Fibroblast of gingiva (primary cell): ENCODE results near the gene NOL4L.

Source experiments
- DNase-seq: peaks from one replicate; pipeline ENCODE4 v3.0.0-alpha.2; 2011; ENCODE audit warnings: low read depth

NOL4L gene

DNA sequence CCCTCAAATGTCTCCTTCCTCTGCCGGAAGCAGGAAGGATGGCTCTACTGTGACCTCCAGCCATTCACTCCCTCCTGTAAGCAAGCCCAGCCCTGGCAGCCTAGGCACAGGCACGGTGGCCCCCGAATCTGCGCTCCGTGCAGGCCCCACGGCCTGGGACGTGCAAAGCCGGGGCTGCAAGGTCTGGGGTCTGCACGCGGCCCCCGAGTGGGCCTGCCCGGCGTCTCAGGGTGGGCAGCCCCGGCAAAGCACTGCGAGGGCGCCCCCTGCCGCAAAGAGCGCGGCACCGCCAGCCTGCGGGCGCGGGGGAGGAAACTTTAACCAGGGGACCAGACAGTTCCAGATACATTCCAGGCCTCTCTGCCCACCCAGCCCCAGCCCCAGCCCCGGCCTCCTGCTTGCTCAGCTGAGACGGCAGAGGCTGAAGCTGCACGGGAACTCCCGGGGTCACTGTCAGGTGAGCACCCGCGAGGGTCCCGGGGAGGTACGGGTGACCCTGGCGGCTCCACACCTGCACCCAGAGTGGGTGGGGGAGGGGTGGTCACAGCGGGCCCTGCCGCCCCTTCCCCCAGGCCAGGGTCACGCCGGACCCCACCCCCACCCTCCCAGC lies 128.2 kb downstream of the NOL4L start:
- no peak for DNase-seq

DNA sequence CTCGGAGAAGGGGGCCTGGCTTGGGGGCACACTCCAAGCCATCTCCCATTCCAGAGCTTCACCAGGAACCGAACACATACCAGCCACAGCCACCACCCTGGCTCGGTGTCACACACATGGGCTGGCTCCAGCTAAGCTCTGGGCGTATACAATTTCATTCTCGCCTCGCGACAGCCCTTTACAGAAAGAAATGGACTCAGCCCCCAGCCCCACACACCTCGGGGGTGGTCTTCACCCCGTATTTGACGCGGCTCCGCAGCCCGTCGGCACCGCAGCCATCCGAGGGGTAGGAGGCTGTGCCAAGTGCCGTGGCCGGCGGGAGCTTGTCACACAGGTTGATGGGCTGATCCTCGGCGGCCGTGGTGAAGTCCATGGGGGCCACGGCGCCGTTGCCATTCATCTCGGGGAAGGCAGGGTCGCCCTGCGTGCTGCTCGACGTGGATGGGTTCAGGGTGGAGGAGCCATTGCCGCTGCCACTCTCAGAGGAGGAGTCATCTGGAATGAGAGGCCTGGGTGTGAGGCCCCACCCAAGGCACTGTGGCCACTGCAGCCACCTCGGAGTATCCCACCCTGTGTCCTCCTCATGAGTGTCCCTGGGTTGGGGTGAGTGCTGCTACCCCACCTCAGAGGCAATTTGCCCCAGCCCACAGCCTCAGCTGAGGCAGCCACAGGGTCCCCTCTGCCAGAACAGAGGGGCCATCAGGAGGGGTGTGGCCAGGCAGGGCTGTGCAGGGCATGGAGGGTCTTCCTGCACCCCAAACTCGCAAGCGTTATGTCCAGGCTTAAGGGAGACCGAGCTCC lies 129.0 kb downstream of the NOL4L start:
- DNase-seq: no peak

DNA sequence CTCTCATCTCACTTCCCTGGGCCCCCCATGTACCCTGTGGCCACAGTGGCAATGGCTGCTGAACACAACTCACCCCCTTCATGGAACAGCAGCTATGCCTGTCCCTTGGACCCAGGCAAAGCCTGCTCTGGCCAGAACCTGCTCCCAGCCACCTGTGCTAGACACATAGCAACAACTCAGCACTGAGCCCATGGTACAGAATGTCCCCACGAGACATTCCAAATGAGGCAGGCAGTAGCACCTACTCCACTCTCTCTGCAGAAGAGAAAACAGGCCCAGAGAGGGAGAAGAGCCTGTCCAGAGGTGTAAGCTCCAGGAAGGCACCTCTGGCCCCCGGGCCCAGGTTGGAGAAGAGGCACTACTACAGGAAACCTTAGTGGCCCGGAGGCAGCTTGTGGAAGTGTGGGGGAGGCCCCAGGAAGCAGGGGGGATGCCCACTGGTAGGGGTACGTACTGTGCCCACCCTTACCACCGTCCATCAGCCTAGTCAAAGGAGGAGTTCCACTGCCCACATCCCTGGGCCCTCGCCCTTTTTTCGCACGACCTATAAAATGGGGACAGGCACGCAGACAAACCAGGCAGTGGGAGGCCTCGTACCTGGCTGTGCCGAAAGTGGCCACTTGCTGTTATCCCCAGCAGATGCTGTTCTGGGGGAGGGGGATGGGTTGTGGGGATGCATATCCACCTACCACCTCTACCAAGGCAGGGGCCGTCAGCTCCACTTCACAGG lies 129.8 kb downstream of the NOL4L start:
- DNase-seq: no peak

DNA sequence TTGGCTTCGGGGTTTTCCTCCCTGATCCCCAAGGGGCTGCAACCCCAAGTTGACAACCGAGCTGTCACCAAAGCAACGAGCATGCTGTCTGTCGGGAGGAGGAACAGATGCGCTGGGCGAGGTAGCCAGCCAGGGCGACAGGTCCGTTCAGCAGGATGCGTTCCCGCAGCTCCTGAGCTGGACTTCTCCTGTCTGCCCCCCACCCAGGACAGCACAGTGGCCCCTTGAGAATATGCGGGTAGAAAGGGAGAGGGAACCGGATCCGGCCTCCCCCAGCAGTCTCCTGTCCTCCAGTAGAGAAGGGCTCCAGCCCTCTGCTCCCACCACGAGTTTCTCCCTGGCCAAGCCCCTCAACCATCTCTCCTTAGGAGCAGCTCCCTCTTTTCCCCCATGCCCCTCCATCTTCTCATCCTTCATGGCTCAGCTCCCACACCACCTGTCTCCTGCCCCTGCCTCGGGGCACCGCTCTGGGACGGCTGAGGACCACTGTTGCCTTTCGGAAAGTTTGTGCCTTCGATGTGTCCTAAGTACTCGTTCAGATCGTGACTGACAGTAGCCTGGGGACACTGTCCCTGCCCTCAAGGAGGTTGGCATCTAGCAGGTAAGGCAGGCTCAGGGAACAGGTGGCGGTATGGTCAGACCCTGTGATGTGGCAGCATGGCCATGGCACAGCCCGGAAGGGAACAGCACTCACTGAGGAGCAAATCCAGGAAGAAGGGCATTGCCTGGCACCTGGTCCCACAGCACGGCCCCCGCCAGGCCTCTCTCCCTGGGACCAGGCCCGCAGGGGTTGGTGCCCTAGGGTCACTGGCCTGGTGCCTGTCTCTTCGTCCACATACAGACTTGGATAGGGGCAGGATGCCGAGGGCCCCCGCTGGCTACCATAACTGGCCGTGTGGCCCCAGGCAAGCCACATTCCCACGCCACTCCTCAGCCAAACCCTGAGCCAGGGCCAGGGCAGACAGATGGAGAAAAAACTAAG lies 130.7 kb downstream of the NOL4L start:
- DNase-seq: no peak

DNA sequence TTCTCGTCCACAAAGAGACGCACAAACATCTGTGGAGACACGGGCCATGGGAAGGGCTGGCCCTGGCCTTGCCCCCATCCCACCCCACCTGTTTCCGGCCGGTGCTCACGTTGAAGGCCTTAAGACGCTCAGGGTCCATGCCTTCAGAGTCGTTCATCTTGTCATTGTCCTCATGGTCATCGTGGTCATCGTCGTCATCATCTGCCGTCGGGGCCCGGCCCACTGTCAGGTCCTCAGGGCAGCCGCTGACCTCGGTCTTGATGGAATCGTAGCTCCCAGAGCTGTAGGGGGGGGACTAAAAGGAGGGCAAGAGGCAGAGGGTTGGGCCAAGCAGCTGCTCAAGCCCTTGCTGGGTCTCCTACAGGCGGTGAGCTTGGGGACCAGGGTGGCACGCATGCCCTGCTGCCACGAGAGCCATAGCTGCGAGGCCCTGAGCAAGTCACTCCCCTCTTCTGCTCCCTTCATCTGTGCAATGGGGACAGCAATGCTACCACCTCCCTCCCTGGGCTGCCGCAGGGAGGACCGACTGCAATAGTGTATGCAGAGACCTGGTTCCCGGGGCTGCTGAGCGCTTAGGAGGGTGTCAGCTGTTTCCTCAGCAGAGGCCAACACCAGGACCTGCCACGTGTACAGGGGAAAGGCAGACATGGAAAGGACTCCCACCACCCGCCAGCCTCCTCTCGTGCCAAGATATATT lies 131.5 kb downstream of the NOL4L start:
- DNase-seq: no peak

DNA sequence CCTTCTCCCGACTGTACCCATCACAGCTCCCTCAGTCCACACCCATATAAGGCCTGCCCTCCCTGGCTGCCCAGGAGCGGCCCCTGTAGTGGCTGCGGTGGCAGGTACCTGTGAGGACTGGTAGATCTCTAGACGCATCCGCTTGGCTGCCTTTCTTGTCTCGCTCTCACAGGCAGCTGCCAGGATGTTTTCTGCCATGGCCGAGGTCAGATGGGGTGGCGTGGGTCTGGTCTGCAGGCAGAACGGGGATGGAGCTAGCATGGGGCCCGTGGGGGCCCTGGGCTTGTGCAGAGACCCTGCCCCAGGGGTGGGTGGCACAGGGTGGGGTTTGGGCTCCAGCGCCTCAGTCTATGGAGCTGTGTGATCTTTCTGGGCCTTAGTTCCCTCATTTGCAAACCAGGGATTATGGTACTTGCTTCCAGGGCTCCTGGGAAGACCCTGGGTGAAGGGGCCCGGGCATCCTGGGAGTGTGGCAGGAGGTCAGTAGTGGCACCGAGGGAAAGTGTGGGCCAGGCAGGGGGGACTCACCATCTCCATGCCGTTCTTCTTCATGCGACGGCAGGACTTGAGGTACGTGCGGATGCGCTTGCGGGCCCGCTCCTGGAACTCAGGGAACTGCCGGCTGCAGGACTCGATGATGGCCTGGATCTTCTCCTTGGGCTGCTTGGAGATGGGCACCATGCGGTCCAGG lies 132.2 kb downstream of the NOL4L start:
- DNase-seq: no peak

DNA sequence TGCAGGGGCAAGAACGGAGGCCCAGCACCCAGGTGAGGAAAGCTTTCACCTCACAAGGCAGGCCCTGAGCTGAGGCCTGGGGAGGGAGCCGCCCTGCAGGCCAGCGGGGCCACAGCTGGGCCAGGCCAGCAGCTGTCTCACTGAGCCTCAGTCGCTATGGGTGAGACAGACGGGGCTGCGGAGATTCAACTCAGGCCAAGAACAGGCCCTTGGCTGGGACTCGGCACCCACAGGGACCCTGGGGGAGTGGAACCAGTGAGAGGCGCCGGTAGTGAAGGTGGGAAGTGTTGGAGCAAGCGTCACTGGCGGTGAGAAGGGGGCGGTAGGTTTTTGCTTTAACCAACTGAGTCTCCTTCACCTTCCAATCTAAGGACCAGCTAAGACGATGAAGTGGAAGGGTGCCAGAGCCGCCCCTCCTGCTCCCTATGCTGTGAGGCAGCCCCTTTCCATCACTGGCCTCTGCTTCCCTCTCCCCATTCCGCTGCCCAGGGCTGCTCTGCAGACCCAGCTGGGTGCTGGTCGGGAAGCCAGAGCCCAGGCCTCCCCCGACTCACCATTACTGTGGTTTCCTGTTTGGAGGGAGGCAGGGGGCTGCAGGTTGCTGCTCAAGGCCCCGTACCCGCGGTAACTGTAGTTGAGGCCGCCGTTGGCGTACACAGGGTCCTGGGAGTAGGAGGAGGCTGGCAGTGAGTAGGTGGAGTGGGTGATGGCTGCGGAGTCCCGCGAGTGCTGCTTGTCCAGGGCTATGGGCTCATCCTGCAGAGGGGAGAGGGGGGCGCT lies 133.3 kb downstream of the NOL4L start:
- no peak for DNase-seq

DNA sequence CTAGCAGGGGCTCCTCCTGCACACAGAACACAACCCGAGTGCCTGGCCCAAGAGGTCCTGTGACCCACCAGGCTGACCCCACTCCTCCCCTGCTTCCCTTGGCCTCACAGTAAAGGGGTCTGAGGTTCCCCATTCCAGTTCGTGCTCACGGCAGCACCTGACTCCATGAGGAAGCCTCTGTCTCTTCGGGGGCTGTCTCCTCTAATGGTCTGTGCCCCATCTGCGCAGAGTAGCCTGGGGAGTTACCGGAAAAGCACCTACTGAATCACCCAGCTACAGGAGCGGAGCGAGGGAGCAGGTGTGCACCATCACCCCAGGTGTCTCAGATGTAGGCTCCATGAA lies 133.8 kb downstream of the NOL4L start:
- DNase-seq: no peak

DNA sequence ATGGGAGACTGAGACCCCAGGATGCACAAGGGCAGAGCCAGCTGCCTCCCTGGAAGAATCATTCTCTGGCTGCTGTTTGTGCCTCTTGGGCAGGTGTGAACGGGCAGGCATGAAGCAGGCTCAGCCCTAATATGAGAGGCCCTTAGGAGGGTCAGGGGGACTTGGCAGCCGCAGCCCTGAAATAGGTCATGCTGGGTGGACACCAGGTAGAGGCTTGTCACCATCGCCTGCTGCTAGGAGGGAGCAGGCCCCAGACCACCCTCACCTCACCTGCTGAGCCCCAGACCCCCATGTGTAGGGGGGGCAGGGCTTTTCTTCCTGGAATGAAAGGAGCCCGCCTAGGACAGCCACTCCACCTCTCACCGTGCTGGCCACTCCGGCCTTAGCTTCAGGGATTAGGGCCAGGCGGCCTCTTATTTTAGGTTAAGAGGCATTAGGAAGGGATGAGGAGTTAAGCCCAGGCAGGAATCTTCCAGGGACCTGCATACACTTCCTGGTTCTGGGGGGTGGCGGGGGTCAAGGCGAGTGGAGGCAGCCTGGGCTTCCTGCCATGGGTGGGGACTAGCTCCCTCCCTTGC lies 134.6 kb downstream of the NOL4L start:
- DNase-seq: no peak

DNA sequence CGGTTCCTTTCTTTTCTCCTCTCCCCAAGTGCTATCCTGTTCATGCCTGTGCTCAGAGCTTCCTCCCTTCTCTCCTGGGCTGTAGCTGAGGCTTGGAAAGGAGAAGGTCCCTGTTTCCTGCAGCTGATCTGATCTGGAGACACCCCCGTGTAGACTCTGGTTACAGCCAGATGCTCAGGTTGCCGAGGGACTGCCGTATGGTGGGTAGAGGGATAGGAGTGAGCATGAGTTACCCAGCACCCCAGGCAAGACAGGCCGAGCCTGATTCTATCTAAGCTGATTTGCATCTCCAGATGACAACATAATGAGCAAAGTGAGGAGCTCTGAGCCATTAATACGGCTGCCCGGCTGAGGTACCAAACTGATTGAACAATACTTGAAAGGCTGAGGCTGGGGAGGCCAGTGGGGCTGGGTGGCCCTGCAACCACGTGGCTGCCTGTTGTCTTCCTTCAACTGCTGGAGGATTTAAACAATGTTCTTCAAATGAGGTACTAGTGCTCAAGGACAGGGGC lies 135.2 kb downstream of the NOL4L start:
- DNase-seq: no peak

DNA sequence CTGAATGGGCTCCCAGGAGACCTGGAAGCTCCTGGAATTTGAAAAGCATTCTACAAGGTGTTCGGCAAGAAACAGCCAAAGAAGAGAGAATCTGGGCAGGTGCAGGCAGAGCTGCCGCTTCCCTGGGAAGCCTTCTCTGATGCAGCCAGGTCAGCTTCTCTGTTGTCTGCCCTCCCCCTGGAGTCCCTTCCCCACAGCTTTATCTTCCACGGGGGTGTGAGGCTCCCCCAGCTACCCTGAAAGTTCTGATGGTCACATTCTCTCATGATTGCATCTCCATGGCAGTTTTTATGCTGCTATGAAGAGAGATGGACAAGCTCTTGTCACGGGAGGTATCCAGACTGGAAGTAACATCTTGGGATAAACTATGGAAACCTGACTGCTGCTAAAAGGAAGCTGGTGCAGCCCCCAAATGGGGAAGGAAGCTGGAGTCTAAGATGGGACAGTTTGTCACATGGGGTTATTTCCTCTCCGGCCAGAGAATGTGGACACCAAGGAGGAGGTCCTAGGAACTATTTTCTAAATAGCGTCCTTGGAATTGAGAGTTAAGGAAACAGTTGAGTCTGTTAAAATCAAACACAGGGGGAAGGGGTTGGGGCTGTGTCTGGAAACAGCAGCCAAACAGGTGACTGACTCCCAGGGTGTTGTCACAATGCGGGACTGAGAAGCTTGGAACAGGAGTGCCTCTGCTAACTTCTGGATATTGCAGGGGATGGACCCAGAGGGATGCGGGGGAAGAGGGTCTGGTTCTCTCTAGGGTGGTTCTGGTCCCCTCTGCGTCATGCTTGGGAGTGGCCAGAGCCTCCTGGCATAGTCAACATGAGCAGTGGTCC lies 135.9 kb downstream of the NOL4L start:
- DNase-seq: no peak

DNA sequence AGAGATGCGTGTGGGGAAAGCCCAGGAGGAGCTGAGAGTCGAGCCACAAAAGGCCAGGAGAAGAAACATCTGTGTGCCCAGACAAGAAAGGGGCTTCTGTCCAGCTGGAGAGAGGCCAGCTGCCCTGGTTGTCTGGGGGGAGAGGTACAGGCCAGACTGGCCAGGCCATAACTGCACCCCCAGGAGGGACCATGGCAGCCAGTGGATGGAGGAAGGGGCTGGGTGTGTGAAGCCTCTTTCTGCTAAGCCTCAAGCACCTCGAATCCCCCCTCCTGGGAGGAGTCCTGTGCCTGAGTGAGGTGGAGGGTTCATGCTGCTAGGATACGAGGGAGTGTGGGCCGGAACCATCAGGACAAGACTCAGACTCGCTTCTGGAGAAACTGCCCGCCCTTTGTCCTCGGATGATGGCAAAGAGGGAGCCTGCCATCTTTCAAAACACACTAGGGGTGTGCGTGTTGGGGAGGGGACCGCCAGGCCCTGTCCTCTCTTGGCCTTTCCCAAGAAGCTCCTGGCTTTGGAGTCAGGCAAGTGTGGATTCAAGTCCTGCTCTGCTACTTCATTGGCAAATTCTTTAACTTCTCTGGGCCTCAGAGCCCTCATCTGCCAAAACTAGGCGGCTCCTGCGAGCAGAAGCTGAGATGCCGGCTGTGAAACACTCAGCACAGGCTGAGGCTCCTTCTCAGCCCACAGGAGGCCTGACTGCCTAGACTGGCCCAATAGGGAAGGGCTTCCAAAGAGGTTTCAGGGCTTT lies 136.7 kb downstream of the NOL4L start:
- DNase-seq: no peak

DNA sequence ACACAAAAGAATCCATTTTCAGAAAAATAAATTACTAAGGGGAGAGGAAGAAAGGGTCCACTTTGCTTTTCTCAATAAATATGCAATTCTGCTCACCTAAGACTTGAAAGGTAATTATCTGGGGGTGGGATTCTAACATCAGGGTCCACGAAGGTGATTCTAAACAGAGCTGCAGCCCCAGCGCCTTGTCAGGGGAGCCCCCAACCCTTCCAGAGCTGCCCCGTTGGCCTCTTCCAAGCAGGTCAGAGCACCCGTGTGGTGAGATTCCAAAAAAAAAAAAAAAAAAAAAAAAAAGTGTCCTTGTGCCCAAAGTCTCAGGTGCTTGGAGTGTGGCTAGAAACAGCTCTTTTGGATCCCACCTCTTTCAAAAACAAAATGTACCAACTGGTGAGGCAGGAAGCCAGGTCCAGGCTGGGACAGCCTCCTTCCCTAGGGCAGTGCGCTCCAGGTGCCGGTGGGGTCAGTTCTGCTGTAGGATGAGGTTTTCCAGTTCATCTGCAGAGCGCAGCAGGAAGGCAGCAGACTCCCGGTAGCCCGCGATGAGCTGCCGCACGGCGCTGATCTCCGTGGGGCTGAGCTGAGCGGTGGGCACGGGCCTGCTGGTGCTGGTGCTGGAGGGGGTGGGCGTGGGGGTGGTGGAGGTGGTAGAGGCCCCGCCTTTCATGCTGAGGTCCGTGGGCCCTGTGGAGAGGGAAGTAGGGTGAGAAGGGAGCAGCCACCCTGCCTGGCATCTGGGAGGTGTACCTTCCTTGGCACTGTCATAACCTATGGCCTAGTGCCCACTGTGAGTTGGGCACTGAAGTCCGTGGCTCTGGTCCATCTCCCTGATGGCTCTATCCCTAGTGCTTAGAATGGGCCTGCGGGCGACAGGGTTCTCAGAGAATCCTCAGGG lies 137.8 kb downstream of the NOL4L start:
- DNase-seq: no peak

DNA sequence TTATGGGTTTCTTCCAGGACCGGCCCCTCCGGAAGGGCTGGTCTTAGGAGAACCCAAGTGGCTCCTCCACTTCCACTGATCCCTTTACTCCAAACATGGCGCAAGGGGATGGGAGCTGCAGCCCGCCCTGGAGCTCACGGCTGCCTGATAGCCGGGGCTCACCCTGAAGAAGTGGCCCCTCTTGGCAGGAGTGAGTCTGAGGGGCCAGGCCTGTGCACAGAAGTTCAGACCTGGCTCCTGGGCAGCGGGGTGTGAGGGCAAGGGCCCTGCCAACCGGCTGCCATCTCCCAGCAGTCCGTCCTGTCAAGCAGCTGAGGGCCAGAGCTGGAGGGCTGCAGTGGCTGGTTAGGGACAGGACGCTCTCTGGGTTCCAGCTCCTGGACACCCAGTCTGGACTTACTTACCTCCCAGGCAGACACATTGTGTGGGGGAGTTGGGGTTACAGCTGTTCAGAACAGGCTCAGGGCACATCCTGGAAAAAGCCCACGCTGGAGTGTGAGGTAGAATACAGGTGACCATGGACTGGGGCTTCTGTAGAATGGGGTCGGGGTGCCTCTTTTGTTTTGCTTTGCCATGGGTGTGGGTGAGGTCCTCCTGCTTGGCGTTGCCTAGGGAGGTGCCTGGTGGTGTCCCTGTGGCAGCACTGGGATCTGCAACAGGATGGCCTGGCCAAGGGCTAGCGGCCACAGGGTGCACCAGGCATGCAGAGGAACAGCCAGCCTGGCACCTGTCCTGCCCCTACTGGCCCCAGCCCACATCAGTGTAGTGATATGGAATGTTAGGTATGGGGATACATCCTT lies 138.6 kb downstream of the NOL4L start:
- DNase-seq: no peak

DNA sequence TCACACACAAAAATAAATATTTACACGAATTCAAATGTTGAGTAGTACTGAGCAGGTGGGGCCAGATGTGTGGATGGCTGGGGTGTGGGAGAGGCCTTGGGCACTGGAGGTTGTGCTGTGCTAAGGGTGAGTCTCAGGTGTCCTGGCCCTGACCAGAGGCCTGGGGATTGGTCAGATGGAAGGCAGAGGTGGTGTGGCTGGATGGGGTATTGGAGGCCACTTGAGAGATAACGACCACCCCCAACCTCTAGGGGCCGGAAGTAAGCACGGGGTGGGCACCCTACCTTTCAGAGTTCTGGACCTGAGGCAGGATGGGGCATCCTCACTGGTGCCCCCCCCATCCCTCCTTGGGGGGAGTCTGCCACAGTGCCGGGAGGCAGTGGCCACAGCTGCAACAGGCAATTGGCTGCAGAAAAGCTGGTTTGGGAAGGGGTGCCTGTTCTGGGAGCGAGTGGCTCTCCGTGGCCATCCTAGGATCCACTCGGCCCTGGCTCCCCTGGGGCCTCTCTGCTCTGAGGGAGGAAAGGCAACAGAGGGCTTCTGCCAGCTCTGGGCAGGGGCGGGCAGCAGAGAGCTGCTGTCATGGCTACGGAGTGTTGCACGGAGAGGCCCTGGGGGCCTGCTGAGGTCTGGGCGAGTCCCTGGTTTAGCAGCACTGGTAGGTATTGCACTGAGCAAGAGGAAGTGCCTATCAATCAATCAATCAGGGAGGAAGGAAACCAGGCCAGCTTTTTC lies 139.4 kb downstream of the NOL4L start:
- no peak for DNase-seq
